ENCODE results near the gene PHF20.
A peak's percentile ranks its signal among the peaks of the same experiment; 100 is the strongest.

The PHF20 gene

GRCh38 chr20:35738410-35739179 lies 33.2 kb upstream of the PHF20 start:
- no peak for DNase-seq
- intact Hi-C loops (cut with DNase I; ENCODE audit: low total_unique reads) = no loop called here
- Histone ChIP-seq H3K27me3 (no peaks in the 10 kb centered on the region), H3K4me3 (peak overlapping the region in 1 of 2 donors; percentile 92), H3K36me3 (peaks cover 63 to 69% (median 69%) of the 10 kb centered on the region in 3 donors), H3K9me3 (no peaks in the 10 kb centered on the region), H3K27ac (peak overlapping the region in 1 of 2 donors; percentile 99), H3K4me1 (peaks cover 5 to 80% (median 52%) of the 10 kb centered on the region in 4 donors)
- TF ChIP-seq, protein P1, sequence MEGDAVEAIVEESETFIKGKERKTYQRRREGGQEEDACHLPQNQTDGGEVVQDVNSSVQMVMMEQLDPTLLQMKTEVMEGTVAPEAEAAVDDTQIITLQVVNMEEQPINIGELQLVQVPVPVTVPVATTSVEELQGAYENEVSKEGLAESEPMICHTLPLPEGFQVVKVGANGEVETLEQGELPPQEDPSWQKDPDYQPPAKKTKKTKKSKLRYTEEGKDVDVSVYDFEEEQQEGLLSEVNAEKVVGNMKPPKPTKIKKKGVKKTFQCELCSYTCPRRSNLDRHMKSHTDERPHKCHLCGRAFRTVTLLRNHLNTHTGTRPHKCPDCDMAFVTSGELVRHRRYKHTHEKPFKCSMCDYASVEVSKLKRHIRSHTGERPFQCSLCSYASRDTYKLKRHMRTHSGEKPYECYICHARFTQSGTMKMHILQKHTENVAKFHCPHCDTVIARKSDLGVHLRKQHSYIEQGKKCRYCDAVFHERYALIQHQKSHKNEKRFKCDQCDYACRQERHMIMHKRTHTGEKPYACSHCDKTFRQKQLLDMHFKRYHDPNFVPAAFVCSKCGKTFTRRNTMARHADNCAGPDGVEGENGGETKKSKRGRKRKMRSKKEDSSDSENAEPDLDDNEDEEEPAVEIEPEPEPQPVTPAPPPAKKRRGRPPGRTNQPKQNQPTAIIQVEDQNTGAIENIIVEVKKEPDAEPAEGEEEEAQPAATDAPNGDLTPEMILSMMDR (IDR thresholded peaks at IDR 0.05) = no peak

GRCh38 chr20:35739294-35740163 lies 32.3 kb upstream of the PHF20 start:
- peak overlapping the region; percentile 88 to 92 for H3K4me3 ChIP-seq
- TF ChIP-seq, protein P1 (IDR thresholded peaks at IDR 0.05) = peak in 1 of 2 experiments; percentile 17
- H3K9me3 ChIP-seq = no peaks in the 10 kb centered on the region
- peak overlapping the region in 1 of 2 donors; percentile 99 for H3K27ac ChIP-seq
- peaks cover 5 to 73% (median 48%) of the 10 kb centered on the region in 4 donors for H3K4me1 ChIP-seq
- intact Hi-C loops (cut with DNase I; ENCODE audit: low total_unique reads) = loop anchor here (10.0 kb wide), 1 partner anchor 145 kb away; no protein-coding TSS in a partner anchor
- DNase-seq = no peak
- peaks cover 54 to 60% (median 59%) of the 10 kb centered on the region in 3 donors for H3K36me3 ChIP-seq
- no peaks in the 10 kb centered on the region for H3K27me3 ChIP-seq

DNA sequence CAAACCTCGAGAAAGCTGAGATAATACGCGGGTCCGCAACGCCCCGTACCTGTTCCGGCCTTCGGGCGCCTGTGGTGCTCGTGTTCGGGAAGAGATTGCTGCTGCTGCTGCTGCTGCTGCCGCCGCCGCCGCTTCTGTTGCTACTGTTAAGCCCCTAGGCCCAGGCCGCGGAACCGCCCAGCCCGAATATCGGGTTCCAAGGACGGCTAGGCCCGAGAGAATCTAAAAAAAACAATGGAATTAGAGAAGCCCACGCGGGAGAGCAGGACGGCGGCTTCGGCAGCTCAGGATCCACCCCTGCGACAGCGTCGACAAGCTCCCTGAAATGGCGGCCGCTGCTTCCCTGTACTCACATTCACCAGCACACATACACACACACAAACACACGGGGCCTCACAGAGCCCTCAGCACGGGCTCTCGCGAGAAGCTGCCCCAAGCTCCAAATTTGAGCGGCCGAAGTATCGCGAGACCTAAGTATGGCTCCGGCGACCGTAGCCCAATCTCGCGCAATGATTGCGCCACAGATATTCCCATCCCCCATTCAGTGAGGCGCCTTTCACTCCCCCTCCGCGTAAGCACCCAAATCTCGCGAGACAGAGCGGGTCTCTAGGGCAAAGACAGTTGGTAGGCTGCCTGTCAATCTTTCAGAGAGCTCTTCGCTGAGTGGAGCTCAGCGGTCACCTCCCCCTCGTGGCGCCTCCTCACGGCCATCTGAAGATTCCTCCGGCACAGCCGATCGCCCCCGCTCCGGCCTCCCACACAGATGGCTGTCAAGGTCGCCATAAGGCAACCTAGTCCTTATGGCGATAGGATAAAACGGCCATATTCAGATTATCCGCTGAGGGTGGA lies 29.7 kb upstream of the PHF20 start, which contains the start of gene RBM39:
Gene RBM39 (minus strand): TSS at position 369 of the 849 bp plus-strand sequence. CDS start 1,386 bp downstream, outside the sequence.
- TF ChIP-seq, protein P1 (IDR thresholded peaks at IDR 0.05) = peak; percentile 38 to 52

DNA sequence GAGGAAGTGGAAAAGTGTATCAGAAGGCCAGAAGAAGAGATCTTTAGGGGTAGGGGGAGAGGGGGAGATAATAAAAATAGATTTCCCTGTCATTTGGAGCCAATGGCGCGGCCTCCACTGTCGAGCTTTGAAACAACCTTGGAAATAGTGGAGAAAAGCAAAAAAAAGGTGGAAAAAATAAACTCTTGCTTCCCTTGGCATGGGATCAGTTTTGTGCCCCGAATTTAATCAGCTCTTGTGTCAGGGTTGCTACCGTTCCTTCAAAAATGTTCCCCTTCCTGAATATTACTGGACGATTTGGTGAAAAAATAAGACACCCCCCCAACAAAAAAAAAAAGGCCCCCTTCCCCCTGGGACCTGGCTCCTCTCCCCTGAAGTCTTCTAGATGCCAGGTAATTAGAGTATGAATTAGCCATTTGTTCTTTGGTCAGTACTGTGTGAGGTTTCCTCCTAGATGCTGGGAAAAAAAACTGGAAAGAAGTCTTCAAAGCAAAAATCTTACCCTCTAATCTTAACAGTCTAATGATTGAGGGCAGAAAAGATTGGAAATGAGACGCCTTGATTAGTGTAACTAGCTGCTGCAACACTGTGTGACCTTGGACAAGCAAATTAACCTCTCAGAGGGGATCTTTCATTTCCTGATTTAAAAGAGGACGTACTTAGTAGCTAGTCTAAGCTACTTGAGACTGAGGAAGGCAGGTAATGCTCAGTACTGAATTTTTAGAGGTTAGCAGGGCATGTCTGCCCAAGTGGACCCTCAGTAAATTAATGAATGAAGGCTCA lies 28.9 kb upstream of the PHF20 start:
- H3K27me3 ChIP-seq = no peaks in the 10 kb centered on the region
- intact Hi-C loops (cut with DNase I; ENCODE audit: low total_unique reads) = loop anchor here (2.0 to 10.0 kb wide), 2 partner anchors 30 to 142 kb away; partner anchors contain the start of gene PHF20
- no peaks in the 10 kb centered on the region for H3K9me3 ChIP-seq
- TF ChIP-seq, protein P1 (IDR thresholded peaks at IDR 0.05) = no peak
- peaks cover 20 to 28% (median 27%) of the 10 kb centered on the region in 3 donors for H3K36me3 ChIP-seq
- H3K27ac ChIP-seq = peak overlapping the region; percentile 99
- DNase-seq = no peak
- peaks cover 5 to 39% (median 27%) of the 10 kb centered on the region in 4 donors for H3K4me1 ChIP-seq
- peak overlapping the region; percentile 88 to 92 for H3K4me3 ChIP-seq

More for the DNA sequence above, 29.7 kb upstream of the PHF20 start, which contains the start of gene RBM39:
- Histone ChIP-seq H3K27me3 (no peaks in the 10 kb centered on the region), H3K9me3 (no peaks in the 10 kb centered on the region), H3K36me3 (peaks cover 28 to 35% (median 33%) of the 10 kb centered on the region in 3 donors), H3K4me1 (peaks cover 5 to 47% (median 31%) of the 10 kb centered on the region in 4 donors), H3K4me3 (peak within 1 kb of the TSS; percentile 88 to 92), H3K27ac (peak within 1 kb of the TSS; percentile 99)
- intact Hi-C loops (cut with DNase I; ENCODE audit: low total_unique reads) = loop anchor here (2.0 to 10.0 kb wide), 2 partner anchors 31 to 143 kb away; partner anchors contain the start of gene PHF20
- peak; percentile 100 for DNase-seq
